Measurements from ENCODE around the gene QSOX1.

GRCh38 chr1:180188091-180188506, 33.4 kb downstream of the QSOX1 start:
- TF ChIP-seq, protein P1, sequence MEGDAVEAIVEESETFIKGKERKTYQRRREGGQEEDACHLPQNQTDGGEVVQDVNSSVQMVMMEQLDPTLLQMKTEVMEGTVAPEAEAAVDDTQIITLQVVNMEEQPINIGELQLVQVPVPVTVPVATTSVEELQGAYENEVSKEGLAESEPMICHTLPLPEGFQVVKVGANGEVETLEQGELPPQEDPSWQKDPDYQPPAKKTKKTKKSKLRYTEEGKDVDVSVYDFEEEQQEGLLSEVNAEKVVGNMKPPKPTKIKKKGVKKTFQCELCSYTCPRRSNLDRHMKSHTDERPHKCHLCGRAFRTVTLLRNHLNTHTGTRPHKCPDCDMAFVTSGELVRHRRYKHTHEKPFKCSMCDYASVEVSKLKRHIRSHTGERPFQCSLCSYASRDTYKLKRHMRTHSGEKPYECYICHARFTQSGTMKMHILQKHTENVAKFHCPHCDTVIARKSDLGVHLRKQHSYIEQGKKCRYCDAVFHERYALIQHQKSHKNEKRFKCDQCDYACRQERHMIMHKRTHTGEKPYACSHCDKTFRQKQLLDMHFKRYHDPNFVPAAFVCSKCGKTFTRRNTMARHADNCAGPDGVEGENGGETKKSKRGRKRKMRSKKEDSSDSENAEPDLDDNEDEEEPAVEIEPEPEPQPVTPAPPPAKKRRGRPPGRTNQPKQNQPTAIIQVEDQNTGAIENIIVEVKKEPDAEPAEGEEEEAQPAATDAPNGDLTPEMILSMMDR (IDR thresholded peaks at IDR 0.05): peak in 4 of 7 experiments; percentile 26 to 39 (median 29)
- TF ChIP-seq POLR2A (IDR thresholded peaks at IDR 0.05) (no peak), POLR2AphosphoS5 (IDR thresholded peaks at IDR 0.05) (no peak), EP300 (IDR thresholded peaks at IDR 0.05) (no peak)

All from stomach (tissue), 4 donors.